Right renal pelvis (tissue), 4 donors: ENCODE results near the gene UGT2B28. TPM values are rescaled to one million over a fixed set of nuclear protein-coding genes. Genes with fewer than 3 reads are reported as not detected.
"Not testable (repeated sequence)": the region's sequence is repeated elsewhere in the genome, so short reads cannot be mapped to it uniquely, and the experiment has no call there.

Experiments
- DNase-seq, 4 donors: peaks; one replicate each; pipeline ENCODE4 v3.0.0-alpha.2; 2013; ENCODE audit warnings: low read depth in 4 of 4, low spot score in 3 of 4, missing footprints in 1 of 4
- polyA plus RNA-seq, 4 donors: library from polyadenylated mRNA; unstranded; fragments of 120-200 nt; gene quantifications; one replicate each; pipeline ENCODE4 v1.2.1, GENCODE V29; 2013; ENCODE audit not compliant: insufficient read length in 4 of 4

The UGT2B28 gene
- polyA plus RNA-seq, 4 donors, result 0.14 to 0.66 (median 0.42) TPM; not detected in 1

DNA sequence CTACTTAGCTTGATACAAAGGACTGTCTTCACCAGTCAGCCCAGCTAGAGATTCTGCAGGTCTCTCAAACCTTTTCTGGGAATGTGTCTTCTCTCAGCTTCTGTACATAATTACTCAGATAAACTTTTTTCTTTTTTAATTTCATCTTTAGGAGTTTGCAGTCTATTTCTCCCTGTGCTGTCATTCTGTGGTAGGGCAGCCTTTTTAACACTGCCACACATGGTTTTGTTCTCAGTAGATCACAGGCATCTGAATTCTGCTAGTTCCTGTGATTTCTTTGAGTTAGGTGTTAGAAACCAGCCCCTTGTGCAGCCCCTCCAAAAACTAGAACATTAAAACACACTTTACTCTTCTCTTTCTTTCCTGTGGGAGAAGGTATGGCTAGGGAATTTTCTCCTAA is 55.2 kb downstream of the UGT2B28 start:
- not testable (repeated sequence) for DNase-seq

DNA sequence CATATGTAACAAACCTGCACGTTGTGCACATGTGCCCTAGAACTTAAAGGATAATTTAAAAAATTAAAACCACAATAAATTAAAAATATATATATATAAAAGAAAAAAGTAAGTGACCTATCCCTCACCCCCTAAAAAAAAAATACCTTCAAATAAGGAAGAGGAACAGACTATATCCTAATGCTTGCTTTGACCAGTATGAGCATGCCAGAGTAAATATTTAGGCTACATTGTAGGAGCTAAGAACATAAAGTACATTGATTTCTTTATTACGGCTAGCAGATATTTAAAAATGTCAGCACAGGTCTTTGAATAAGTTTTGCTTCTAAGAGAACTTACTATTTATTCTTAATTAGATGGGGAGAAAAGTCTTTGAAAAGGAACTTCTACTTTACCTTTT is 62.8 kb downstream of the UGT2B28 start:
- DNase-seq, result not testable (repeated sequence)

GRCh38 chr4:69343558-69344420 is 63.5 kb downstream of the UGT2B28 start:
- DNase-seq, result not testable (repeated sequence)

Other genes starting within 250 kb of the UGT2B28 start
- 10 to 100 TPM; 64.4 to 94.6 (median 82.2) TPM for gene UGT2B7, start 184.0 kb upstream of the UGT2B28 start, polyA plus RNA-seq
- gene UGT2B11, start 65.7 kb upstream of the UGT2B28 start, polyA plus RNA-seq, result 1 to 10 TPM; 1.9 to 5.6 (median 3.2) TPM
- 1 to 10 TPM in 3 of 4 donors, under 1 TPM in 1; 0.52 to 3.3 (median 1.5) TPM for gene UGT2B4, start 215.4 kb downstream of the UGT2B28 start, polyA plus RNA-seq